HCT116 (cell line): ENCODE data around the gene FBXO34. TPM values are rescaled to one million over a fixed set of nuclear protein-coding genes. Genes with fewer than 3 reads are reported as not detected.

Experiments
- ATAC-seq: fragments of 200-7000 bp; cut with Tn5 transposase; 2 replicates; pipeline ENCODE4 v1.9.1; 2020; ENCODE audit warnings: mild to moderate bottlenecking, moderate library complexity
- BruUV-seq: library from RNA; stranded (reverse); fragments of 400-500 nt; replicated peaks from 2 replicates; lab custom pipeline; 2021; lab: Mats Ljungman, UMichigan
- CTCF ChIA-PET: fragments of 300-600 bp; sonication (Branson Sonifier 250); formaldehyde crosslinking; loops from one replicate; lab custom pipeline; 2021; ENCODE audit warnings: antibody characterized with exemption; lab: Charles Lee
- POLR2A ChIA-PET: fragments of 300-600, 350-600 bp; sonication (Branson Sonifier 250); formaldehyde crosslinking; loops from one replicate; lab custom pipeline; 2021; ENCODE audit warnings: antibody characterized with exemption; lab: Charles Lee
- RAD21 ChIA-PET, 2 experiments: fragments of 300-600 bp; sonication (Branson Sonifier 250); formaldehyde crosslinking; loops; one replicate each; lab custom pipeline; 2023; ENCODE audit warnings: low total read pairs in 2 of 2; ENCODE audit not compliant: uncharacterized antibody in 2 of 2, unreplicated experiment in 2 of 2, low non-redundant PET in 1 of 2; lab: Charles Lee
- DNase-seq: peaks from one replicate; pipeline ENCODE4 v3.0.0-alpha.2; 2010; ENCODE audit warnings: low read depth, low spot score
- H2AFZ ChIP-seq: fragments of 200-600 bp; shearing (Covaris generic), sonication (generic); 2 replicates; pipeline ENCODE4 v1.6.1; 2017; ENCODE audit warnings: low read depth, mixed run types, mixed read lengths, antibody characterized with exemption, low read length; ENCODE audit not compliant: poor library complexity, severe bottlenecking
- H3K27ac ChIP-seq: 2 replicates; pipeline ENCODE4 v1.5.1; 2012; ENCODE audit warnings: low read depth, low read length
- H3K27me3 ChIP-seq: fragments of 200-600 bp; sonication (generic); 2 replicates; pipeline ENCODE4 v1.6.1; 2016; ENCODE audit warnings: mixed run types, low read length, mixed read lengths; ENCODE audit not compliant: insufficient read depth
- H3K36me3 ChIP-seq, 2 experiments: fragments of 200-500 bp in 1 of 2; fragments of 200-600 bp in 1 of 2; sonication (Bioruptor generic) in 1 of 2; sonication (generic) in 1 of 2; 2 replicates each; pipeline versions ENCODE4 v1.5.1 to v1.6.1; 2014 to 2016; ENCODE audit warnings: low read length in 2 of 2, inconsistent platforms in 1 of 2, mixed read lengths in 1 of 2, mixed run types in 1 of 2; ENCODE audit not compliant: insufficient read depth in 2 of 2, control insufficient read depth in 1 of 2
- H3K4me1 ChIP-seq, 2 experiments: fragments of 200-600 bp in 1 of 2; sonication (generic) in 1 of 2; 2 replicates each; pipeline versions ENCODE4 v1.5.1 to v1.6.1; 2012 to 2017; ENCODE audit warnings: low read length in 2 of 2, inconsistent platforms in 1 of 2, mild to moderate bottlenecking in 1 of 2, mixed read lengths in 1 of 2, mixed run types in 1 of 2, moderate library complexity in 1 of 2; ENCODE audit not compliant: insufficient read depth in 2 of 2, control insufficient read depth in 1 of 2
- H3K4me2 ChIP-seq: fragments of 200-600 bp; sonication (generic); 2 replicates; pipeline ENCODE4 v1.6.1; 2017; ENCODE audit warnings: mixed run types, low read length, mixed read lengths
- H3K4me3 ChIP-seq, 2 experiments: fragments of 200-600 bp in 1 of 2; sonication (generic) in 1 of 2; replicated peaks in 1 of 2; 2 replicates each; pipeline ENCODE4 v1.5.1; 2011 to 2016; ENCODE audit warnings: low read length in 2 of 2, control low read depth in 1 of 2, low read depth in 1 of 2, mild to moderate bottlenecking in 1 of 2, mixed read lengths in 1 of 2, mixed run types in 1 of 2
- H3K79me2 ChIP-seq: fragments of 200-600 bp; sonication (generic); 2 replicates; pipeline ENCODE4 v1.6.1; 2017; ENCODE audit warnings: mild to moderate bottlenecking, mixed run types, low read length, moderate library complexity, mixed read lengths; ENCODE audit not compliant: insufficient read depth
- H3K9ac ChIP-seq: fragments of 200-600 bp; sonication (generic); 2 replicates; pipeline ENCODE4 v1.6.1; 2016; ENCODE audit warnings: low read length, mixed read lengths
- H3K9me2 ChIP-seq: fragments of 200-600 bp; sonication (generic), shearing (Covaris generic); 2 replicates; pipeline ENCODE4 v1.6.1; 2017; ENCODE audit warnings: mixed run types, mild to moderate bottlenecking, moderate library complexity; ENCODE audit not compliant: insufficient read depth
- H3K9me3 ChIP-seq, 2 experiments: fragments of 200-500 bp in 1 of 2; fragments of 200-600 bp in 1 of 2; sonication (Bioruptor generic) in 1 of 2; sonication (generic) in 1 of 2; 2 replicates each; pipeline ENCODE4 v1.6.1; 2014 to 2017; ENCODE audit warnings: low read length in 2 of 2, mixed read lengths in 2 of 2, inconsistent platforms in 1 of 2, low read depth in 1 of 2, mild to moderate bottlenecking in 1 of 2, mixed run types in 1 of 2, moderate library complexity in 1 of 2; ENCODE audit not compliant: control insufficient read depth in 1 of 2, insufficient read depth in 1 of 2
- H4K20me1 ChIP-seq: fragments of 200-600 bp; sonication (generic), shearing (Covaris generic); 2 replicates; pipeline ENCODE4 v1.6.1; 2017; ENCODE audit warnings: mixed run types, mild to moderate bottlenecking, moderate library complexity; ENCODE audit not compliant: insufficient read depth
- ELF1 ChIP-seq: IDR thresholded peaks from 2 replicates; pipeline ENCODE4 v1.6.1; 2012; ENCODE audit warnings: low read depth, borderline replicate concordance
- SP1 ChIP-seq: IDR thresholded peaks from 2 replicates; pipeline ENCODE4 v1.6.1; 2012; ENCODE audit warnings: low read depth
- TCF7L2 ChIP-seq: IDR thresholded peaks from 2 replicates; pipeline ENCODE4 v1.7.0; 2011; ENCODE audit warnings: borderline replicate concordance, inconsistent platforms; ENCODE audit not compliant: insufficient read depth, insufficient read length; ENCODE audit errors: extremely low read depth
- ZNF274 ChIP-seq: fragments of 200-500 bp; sonication (Bioruptor generic); IDR thresholded peaks from 2 replicates; pipeline ENCODE4 v1.6.1; 2014; ENCODE audit warnings: mild to moderate bottlenecking, low read depth, low read length, inconsistent platforms
- intact Hi-C: fragments of 100-400 bp; cut with micrococcal nuclease; formaldehyde crosslinking; loops from 2 replicates; pipeline ENCODE4 v1.10.0; 2022
- total RNA-seq: library from RNA; stranded (reverse); gene quantifications from one replicate; pipeline ENCODE4 v1.2.1, GENCODE V29; 2021; ENCODE audit not compliant: unreplicated experiment
- TF ChIP-seq, protein P1 (sequence below), 3 experiments: fragments of 200-600 bp in 1 of 3; sonication (generic) in 1 of 3; IDR thresholded peaks in 2 of 3; conservative IDR thresholded peaks in 1 of 3; 2 replicates each; pipeline ENCODE4 v1.5.1; 2012 to 2017; ENCODE audit warnings: low read depth in 2 of 3, low read length in 2 of 3, antibody characterized with exemption in 1 of 3, borderline replicate concordance in 1 of 3, control low read depth in 1 of 3, mild to moderate bottlenecking in 1 of 3, mixed read lengths in 1 of 3, mixed run types in 1 of 3, moderate library complexity in 1 of 3; ENCODE audit not compliant: insufficient read depth in 1 of 3
- TF ChIP-seq, protein P2 (sequence below): IDR thresholded peaks from 2 replicates; pipeline ENCODE4 v1.6.1; 2012

The FBXO34 gene
- total RNA-seq, 1 experiment from 2014 or later = 26.9 TPM

DNA sequence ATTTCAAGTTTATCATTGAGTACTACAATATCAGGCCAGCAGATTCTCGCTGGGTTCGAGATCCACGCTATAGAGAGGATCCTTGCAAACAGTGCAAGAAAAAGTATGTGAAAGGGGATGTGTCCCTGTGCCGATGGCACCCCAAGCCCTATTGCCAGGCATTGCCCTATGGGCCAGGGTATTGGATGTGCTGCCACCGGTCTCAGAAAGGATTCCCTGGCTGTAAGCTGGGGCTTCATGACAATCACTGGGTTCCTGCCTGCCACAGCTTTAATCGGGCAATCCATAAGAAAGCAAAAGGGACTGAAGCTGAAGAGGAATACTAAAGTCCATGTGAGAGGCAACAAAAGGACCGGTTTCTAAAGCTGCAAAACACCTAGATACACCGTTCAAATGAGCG lies 81.0 kb downstream of the FBXO34 start:
- Histone ChIP-seq H3K9ac (no peak overlapping the region), H3K9me3 (no peaks in the 10 kb centered on the region), H2AFZ (no peak overlapping the region), H3K4me3 (no peak overlapping the region), H3K36me3 (peaks cover 14 to 22% of the 10 kb centered on the region in 2 experiments; a peak in 3 of 4 replicates), H3K79me2 (peaks cover 6% of the 10 kb centered on the region; the same call in 1 of the 2 replicates), H4K20me1 (no peaks in the 10 kb centered on the region), H3K27me3 (no peaks in the 10 kb centered on the region), H3K27ac (no peak overlapping the region), H3K9me2 (no peaks in the 10 kb centered on the region), H3K4me1 (peaks cover 0 to 11% of the 10 kb centered on the region in 2 experiments; a peak in 2 of 4 replicates), H3K4me2 (no peak overlapping the region)
- ChIA-PET POLR2A (no interaction called here), CTCF (no interaction called here), RAD21 (no interaction called here)
- no TSS peak for BruUV-seq
- TF ChIP-seq ELF1 = no peak
- no peak for TF ChIP-seq ZNF274
- DNase-seq (no peak), ATAC-seq (no peak)
- intact Hi-C loops = loop anchor here (10.0 kb wide), 1 partner anchor 267 kb away; no protein-coding TSS in a partner anchor

DNA sequence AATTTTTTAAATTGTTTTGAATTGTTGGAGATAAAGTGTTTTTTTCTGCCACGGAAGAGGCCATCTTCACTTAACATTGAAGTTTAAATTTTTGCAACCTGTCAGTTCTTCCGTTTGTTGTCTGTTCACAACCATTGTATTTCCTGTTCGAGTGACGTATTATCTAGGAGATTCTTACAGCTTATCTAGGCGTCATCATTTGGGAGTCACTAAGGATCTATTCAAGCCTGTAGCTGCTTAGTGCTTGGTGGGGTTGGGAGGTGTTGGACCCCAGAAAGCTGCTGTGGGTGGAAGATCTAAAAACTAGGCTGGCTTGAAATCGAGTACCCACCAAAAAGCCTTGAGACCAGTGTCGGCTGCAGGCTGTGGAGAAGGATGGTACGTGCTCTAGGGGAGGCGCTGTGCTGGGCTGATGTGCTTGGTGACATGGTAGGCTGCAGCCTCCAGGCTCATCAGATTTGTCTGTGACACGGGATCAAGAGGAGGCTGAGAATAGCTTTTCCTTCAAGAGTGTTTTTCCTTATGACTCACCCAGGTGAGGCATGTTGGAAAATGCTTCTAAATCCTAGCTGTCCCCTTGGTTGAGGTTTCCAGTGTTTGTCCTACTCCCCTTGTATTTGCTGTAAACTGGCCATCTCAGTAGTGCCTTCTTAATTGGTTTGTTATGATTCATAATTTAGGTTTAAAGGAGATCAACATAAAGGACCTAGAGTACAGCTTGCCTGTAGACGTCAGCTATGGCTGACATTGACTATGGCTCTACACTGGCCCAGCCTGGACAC lies 82.7 kb downstream of the FBXO34 start:
- POLR2A ChIA-PET = no interaction called here

More for the DNA sequence above, 82.7 kb downstream of the FBXO34 start:
- ChIA-PET RAD21 (interaction anchor here in 1 of 2 experiments (1.8 kb wide), 1 partner anchor 140 kb away, joined by 4 read pairs; no protein-coding TSS in a partner anchor), CTCF (interaction anchor here (0.7 to 2.3 kb wide), 13 partner anchors 8 to 142 kb away, joined by 3 to 11 read pairs (median 3); partner anchors contain the start of gene FBXO34)
- peak; percentile 2 for DNase-seq
- Histone ChIP-seq H3K4me3 (no peak overlapping the region), H3K4me1 (peaks cover 0 to 11% of the 10 kb centered on the region in 2 experiments; a peak in 2 of 4 replicates), H3K27me3 (no peaks in the 10 kb centered on the region), H3K79me2 (no peaks in the 10 kb centered on the region; the same call in 1 of the 2 replicates), H4K20me1 (no peaks in the 10 kb centered on the region)
- TF ChIP-seq, protein P1, sequence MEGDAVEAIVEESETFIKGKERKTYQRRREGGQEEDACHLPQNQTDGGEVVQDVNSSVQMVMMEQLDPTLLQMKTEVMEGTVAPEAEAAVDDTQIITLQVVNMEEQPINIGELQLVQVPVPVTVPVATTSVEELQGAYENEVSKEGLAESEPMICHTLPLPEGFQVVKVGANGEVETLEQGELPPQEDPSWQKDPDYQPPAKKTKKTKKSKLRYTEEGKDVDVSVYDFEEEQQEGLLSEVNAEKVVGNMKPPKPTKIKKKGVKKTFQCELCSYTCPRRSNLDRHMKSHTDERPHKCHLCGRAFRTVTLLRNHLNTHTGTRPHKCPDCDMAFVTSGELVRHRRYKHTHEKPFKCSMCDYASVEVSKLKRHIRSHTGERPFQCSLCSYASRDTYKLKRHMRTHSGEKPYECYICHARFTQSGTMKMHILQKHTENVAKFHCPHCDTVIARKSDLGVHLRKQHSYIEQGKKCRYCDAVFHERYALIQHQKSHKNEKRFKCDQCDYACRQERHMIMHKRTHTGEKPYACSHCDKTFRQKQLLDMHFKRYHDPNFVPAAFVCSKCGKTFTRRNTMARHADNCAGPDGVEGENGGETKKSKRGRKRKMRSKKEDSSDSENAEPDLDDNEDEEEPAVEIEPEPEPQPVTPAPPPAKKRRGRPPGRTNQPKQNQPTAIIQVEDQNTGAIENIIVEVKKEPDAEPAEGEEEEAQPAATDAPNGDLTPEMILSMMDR (IDR thresholded peaks at IDR 0.05 in 2 of 3, conservative IDR thresholded peaks at IDR 0.05 in 1 of 3; ENCODE audit: borderline replicate concordance in 1 of 3, insufficient read depth in 1 of 3, low read depth in 2 of 3, low read length in 2 of 3) = 0 out of 6 replicates have a peak, but pooled peaks of 1 of the 3 experiments have one; percentile 4
- TF ChIP-seq TCF7L2 (no peak), SP1 (peak; percentile 27; the same call in 1 of the 2 replicates)
- TF ChIP-seq, protein P2, sequence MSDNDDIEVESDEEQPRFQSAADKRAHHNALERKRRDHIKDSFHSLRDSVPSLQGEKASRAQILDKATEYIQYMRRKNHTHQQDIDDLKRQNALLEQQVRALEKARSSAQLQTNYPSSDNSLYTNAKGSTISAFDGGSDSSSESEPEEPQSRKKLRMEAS = no peak
- TF ChIP-seq, all 23 proteins: peak for 2
- Histone ChIP-seq H3K9ac (no peak overlapping the region), H3K4me2 (0 out of 2 replicates have a peak overlapping the region, but pooled peaks have one; percentile 16), H3K27ac (no peak overlapping the region), H3K36me3 (peaks cover 14 to 22% of the 10 kb centered on the region in 2 experiments; a peak in 3 of 4 replicates), H2AFZ (no peak overlapping the region), H3K9me2 (no peaks in the 10 kb centered on the region), H3K9me3 (no peaks in the 10 kb centered on the region)
- intact Hi-C loops = loop anchor here (2.0 to 10.0 kb wide), 2 partner anchors 141 to 269 kb away; no protein-coding TSS in a partner anchor
- BruUV-seq = no TSS peak
- peak; percentile 49 for ATAC-seq
